ENCODE data around the gene CCDC121.

The CCDC121 gene

DNA sequence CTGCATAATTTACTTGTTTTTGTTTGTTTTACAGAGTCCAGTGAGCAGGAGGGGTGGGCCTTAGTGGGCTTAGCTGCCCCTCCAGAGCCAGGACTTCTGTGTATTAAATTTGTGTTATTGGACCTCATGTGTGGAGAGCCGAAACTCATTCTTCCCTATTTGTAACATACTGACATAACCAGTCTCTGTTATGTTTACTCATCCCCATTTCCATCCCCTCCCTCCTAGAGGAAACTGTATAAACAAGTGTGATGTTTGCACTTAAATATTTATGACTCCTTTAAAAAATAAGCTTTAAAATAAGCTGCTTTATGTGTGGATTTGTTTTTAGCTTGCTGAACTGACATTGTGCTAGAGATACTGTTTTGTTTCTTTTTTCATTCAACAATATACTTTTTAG is 32.2 kb downstream of the CCDC121 start:
- TF ChIP-seq, protein P1, sequence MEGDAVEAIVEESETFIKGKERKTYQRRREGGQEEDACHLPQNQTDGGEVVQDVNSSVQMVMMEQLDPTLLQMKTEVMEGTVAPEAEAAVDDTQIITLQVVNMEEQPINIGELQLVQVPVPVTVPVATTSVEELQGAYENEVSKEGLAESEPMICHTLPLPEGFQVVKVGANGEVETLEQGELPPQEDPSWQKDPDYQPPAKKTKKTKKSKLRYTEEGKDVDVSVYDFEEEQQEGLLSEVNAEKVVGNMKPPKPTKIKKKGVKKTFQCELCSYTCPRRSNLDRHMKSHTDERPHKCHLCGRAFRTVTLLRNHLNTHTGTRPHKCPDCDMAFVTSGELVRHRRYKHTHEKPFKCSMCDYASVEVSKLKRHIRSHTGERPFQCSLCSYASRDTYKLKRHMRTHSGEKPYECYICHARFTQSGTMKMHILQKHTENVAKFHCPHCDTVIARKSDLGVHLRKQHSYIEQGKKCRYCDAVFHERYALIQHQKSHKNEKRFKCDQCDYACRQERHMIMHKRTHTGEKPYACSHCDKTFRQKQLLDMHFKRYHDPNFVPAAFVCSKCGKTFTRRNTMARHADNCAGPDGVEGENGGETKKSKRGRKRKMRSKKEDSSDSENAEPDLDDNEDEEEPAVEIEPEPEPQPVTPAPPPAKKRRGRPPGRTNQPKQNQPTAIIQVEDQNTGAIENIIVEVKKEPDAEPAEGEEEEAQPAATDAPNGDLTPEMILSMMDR (IDR thresholded peaks at IDR 0.05): no peak

DNA sequence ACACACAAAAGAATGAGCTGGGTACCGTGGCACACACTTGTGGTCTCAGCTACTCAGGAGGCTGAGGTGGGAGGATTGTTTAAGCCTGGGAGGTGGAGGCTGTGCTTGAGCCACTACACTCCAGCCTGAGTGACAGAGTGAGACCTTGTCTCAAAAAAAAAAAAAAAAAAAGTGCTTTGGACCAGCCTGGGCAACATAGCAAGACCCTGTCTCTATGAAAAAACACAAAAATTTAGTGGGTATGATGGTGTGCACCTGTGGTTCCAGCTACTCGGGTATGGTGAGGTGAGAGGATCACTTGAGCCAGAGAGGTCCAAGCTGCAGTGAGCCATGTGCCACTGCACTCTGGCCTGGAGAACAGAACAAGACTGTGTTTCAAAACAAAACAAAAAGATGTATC is 35.6 kb downstream of the CCDC121 start:
- TF ChIP-seq, protein P1 (IDR thresholded peaks at IDR 0.05): no peak

DNA sequence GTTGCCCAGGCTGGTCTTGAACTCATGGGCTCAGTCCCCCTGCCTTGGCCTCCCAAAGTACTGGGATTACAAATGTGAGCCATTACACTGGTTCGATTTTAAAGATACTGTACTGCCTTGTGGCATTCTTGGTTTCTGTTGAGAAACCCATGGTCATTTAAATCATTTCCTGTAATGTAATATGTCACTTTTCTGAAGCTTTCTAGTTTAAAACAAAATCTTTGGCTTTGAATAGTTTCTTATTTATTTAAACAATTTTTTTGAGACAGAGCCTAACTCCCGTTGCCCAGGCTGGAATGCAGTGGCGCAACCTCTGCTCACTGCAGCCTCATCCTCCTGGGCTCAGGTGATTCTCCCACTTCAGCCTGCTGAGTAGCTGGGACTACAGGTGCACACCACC is 37.1 kb downstream of the CCDC121 start:
- TF ChIP-seq, protein P1 (IDR thresholded peaks at IDR 0.05): no peak

DNA sequence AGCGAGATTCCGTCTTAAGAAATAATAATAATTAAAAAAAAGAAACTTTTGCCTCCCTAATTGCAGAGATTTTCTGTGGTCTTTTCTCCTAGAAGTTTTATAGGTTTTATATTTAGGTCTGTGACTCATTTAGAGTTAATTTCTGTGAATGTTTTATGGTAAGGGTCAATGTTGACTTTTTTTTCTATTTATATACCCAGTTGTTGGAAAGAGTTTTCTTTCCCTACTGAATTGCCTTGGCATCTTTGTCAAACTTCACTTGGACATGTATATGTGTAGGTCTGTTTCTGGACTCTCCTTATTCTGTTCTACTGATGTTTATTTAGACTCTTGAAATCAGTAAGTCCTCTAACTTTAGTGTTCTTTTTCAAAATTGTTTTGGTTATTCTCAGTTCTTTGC is 40.5 kb downstream of the CCDC121 start:
- TF ChIP-seq, protein P1 (IDR thresholded peaks at IDR 0.05): no peak

DNA sequence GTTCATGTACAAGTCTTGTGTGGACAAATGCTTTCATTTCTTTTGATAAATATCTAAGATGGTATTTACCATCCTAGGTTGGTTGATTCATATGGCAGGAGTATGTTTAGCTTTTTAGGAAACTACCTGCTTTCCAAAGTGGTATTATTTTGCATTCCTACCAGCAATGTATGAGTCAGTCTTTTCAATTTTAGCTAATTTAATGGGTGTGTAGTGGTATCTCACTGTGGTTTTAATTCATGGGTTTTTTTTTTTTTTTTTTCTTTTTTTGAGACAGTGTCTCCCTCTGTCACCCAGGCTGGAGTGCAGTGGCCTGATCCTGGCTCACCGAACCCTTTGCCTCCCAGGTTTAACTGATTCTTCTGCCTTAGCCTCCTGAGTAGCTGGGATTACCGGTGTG is 41.8 kb downstream of the CCDC121 start:
- TF ChIP-seq, protein P1 (IDR thresholded peaks at IDR 0.05): no peak

DNA sequence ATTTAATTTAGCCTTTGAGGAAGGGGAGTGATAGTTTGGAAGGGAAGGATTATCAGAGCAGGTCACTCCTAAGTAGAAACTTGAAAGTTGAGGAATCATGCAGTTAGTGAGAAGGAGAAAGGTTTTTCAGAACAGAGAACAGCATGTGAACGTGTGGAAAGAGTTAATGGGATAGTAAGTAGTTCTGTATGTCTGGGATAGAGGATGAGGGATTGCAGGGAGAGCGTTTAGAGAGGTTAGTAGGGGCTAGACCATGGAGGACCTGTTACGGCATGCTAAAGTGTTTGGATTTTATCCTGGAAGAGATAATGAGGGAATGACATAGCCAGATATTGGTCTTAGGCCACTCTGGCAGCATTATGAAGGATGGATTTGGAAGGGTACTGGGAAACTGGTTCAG is 44.2 kb downstream of the CCDC121 start:
- TF ChIP-seq, protein P1 (IDR thresholded peaks at IDR 0.05): no peak

DNA sequence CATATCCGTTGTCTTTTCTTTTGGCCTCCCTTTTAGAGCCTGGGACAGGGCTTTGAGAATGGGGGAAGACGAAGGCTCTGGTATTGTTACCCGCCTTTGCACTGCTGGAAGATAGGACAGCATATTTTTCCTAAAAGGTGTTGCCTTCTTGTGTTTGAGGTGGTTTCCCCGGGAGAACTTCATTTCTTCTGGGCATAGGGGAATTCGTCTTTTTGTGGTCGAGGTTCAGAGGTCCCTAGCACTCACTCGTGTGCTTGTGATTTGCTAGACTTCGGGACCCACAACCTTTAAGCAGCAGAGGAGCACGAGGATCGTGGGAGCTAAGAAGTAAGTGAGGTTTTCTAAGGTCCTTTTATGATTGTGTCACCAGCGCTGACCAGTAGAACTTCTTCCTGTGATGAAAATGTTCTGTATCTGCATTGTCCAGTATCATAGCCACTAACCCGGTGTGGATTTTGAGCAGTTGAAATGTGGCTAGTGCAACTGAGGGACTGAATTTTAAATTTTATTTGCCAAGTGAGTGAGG is 45.4 kb downstream of the CCDC121 start:
- TF ChIP-seq, protein P1 (IDR thresholded peaks at IDR 0.05): no peak
